ENCODE data around the gene WNT5A.

The WNT5A gene

DNA sequence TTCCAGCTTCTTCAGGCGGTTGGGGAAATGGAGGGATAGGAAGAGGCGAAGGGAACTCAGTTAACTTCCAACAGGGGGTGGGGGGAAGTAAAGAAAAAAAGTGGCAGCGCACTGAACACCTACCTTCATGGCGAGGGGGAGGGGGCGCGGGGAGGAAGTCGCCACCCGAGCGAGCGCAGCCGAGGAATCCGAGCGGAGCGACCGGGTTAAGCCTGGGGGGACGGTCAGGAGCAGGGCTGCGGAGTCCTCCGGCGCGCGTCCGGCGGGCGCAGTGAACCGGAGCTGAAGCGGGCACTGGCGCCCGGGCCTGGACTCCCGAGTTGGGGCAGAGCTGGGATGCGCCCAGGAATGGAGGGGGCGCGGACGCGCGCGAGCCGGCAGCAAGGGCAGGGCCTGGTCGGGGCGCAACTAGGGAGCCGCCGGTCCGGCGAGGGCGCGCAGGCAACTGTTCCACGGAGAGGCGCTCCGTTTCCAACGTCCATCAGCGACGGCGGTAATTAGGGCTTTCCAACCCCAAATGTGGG lies at the start of gene WNT5A:
Gene WNT5A (minus strand): TSS at position 450 of the 524 bp plus-strand sequence. CDS start 321 bp downstream, at position 129.
- H3K27ac ChIP-seq (ENCODE audit: low read depth in 2 of 2, low read length in 2 of 2): peak within 1 kb of the TSS; percentile 58 to 59
- peaks cover 33 to 43% of the 10 kb centered on the region in 2 donors for H3K4me1 ChIP-seq (ENCODE audit: control insufficient read depth in 2 of 2, insufficient read depth in 2 of 2, low read length in 2 of 2)
- H3K9me3 ChIP-seq (ENCODE audit: control insufficient read depth in 2 of 2, low read length in 2 of 2): no peaks in the 10 kb centered on the region
- peaks cover 30 to 44% of the 10 kb centered on the region in 2 donors for H3K27me3 ChIP-seq (ENCODE audit: control insufficient read depth in 2 of 2, insufficient read depth in 2 of 2, low read length in 2 of 2)
- H3K9ac ChIP-seq (ENCODE audit: low read depth in 1 of 2, low read length in 2 of 2): peak within 1 kb of the TSS; percentile 47 to 56
- peak within 1 kb of the TSS; percentile 72 to 78 for H3K4me3 ChIP-seq (ENCODE audit: low read length in 2 of 2)
- no peaks in the 10 kb centered on the region for H3K36me3 ChIP-seq (ENCODE audit: control insufficient read depth in 2 of 2, insufficient read depth in 2 of 2, low read length in 2 of 2)

DNA sequence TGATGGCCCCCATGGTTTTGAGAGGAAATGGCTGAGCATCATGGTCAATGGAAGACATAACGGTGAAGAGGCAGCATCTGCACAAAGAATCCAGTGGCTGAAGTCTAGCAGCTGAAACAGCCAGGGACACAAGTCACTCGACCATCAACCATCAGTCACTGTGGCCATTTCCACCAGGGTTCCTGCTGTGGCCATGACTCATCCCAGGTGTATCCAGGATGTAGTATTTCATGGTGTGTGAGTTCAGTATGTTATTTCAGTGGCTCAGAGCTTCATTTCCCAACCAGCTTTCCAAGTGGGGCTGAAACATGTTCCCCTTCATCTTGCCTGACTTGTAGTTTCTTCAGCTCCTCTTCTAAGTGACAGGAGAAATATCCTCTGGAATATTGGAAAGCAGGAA lies 47.8 kb upstream of the WNT5A start:
- no peaks in the 10 kb centered on the region for H3K27me3 ChIP-seq (ENCODE audit: control insufficient read depth in 2 of 2, insufficient read depth in 2 of 2, low read length in 2 of 2)
- H3K36me3 ChIP-seq (ENCODE audit: control insufficient read depth in 2 of 2, insufficient read depth in 2 of 2, low read length in 2 of 2): no peaks in the 10 kb centered on the region
- H3K4me1 ChIP-seq (ENCODE audit: control insufficient read depth in 2 of 2, insufficient read depth in 2 of 2, low read length in 2 of 2): no peaks in the 10 kb centered on the region
- no peaks in the 10 kb centered on the region for H3K9me3 ChIP-seq (ENCODE audit: control insufficient read depth in 2 of 2, low read length in 2 of 2)
- H3K4me3 ChIP-seq (ENCODE audit: low read length in 2 of 2): no peak overlapping the region
- no peak overlapping the region for H3K9ac ChIP-seq (ENCODE audit: low read depth in 1 of 2, low read length in 2 of 2)
- no peak overlapping the region for H3K27ac ChIP-seq (ENCODE audit: low read depth in 2 of 2, low read length in 2 of 2)

DNA sequence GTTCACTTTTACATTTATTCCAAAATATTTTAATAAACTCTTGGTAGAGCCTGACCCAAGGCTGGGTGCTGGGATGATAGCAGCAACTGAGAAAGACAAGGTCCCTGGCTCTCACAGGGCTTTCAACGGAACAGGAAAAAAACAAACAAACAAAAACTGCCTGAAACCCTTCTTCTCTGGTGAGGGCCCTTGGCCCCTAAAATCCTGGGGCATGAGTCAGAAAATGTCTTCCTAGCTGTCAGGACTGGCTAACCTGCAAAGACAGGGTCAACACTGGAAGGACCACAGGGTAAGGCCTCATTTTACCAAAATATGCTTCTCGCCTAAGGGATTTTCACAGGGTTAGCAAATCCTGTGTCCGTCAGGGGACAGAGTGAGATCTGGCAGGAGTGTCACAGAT lies 45.7 kb upstream of the WNT5A start:
- H3K9me3 ChIP-seq (ENCODE audit: control insufficient read depth in 2 of 2, low read length in 2 of 2): no peaks in the 10 kb centered on the region
- no peak overlapping the region for H3K9ac ChIP-seq (ENCODE audit: low read depth in 1 of 2, low read length in 2 of 2)
- no peak overlapping the region for H3K27ac ChIP-seq (ENCODE audit: low read depth in 2 of 2, low read length in 2 of 2)
- H3K27me3 ChIP-seq (ENCODE audit: control insufficient read depth in 2 of 2, insufficient read depth in 2 of 2, low read length in 2 of 2): no peaks in the 10 kb centered on the region
- no peaks in the 10 kb centered on the region for H3K4me1 ChIP-seq (ENCODE audit: control insufficient read depth in 2 of 2, insufficient read depth in 2 of 2, low read length in 2 of 2)
- H3K36me3 ChIP-seq (ENCODE audit: control insufficient read depth in 2 of 2, insufficient read depth in 2 of 2, low read length in 2 of 2): no peaks in the 10 kb centered on the region
- no peak overlapping the region for H3K4me3 ChIP-seq (ENCODE audit: low read length in 2 of 2)

DNA sequence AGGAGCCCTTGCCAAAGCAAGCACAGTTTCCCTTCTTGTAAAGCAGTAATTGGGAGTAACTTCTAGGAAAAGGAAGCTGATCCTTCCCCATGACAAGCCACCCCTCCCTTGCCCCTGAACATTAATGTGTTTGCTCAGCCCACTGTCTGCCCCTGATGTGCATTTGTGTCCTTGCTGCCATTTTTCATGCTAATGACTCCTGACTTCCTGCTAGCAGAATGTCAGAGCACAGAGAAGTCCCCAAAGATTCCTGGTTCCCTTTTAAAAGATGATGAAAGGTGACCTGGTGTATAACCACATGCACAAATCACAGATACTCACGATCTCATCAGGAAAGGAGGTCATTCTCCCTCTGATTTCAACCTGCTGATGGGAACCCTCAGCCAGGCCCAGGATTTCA lies 44.2 kb upstream of the WNT5A start:
- Histone ChIP-seq H3K36me3 (ENCODE audit: control insufficient read depth in 2 of 2, insufficient read depth in 2 of 2, low read length in 2 of 2) (no peaks in the 10 kb centered on the region), H3K27me3 (ENCODE audit: control insufficient read depth in 2 of 2, insufficient read depth in 2 of 2, low read length in 2 of 2) (no peaks in the 10 kb centered on the region), H3K4me3 (ENCODE audit: low read length in 2 of 2) (no peak overlapping the region), H3K9ac (ENCODE audit: low read depth in 1 of 2, low read length in 2 of 2) (no peak overlapping the region), H3K9me3 (ENCODE audit: control insufficient read depth in 2 of 2, low read length in 2 of 2) (no peaks in the 10 kb centered on the region), H3K27ac (ENCODE audit: low read depth in 2 of 2, low read length in 2 of 2) (no peak overlapping the region), H3K4me1 (ENCODE audit: control insufficient read depth in 2 of 2, insufficient read depth in 2 of 2, low read length in 2 of 2) (peaks cover 0 to 13% of the 10 kb centered on the region in 2 donors)

GRCh38 chr3:55527361-55527760 lies 40.3 kb upstream of the WNT5A start:
- Histone ChIP-seq H3K9ac (ENCODE audit: low read depth in 1 of 2, low read length in 2 of 2) (no peak overlapping the region), H3K4me3 (ENCODE audit: low read length in 2 of 2) (no peak overlapping the region), H3K27ac (ENCODE audit: low read depth in 2 of 2, low read length in 2 of 2) (no peak overlapping the region), H3K36me3 (ENCODE audit: control insufficient read depth in 2 of 2, insufficient read depth in 2 of 2, low read length in 2 of 2) (no peaks in the 10 kb centered on the region), H3K9me3 (ENCODE audit: control insufficient read depth in 2 of 2, low read length in 2 of 2) (no peaks in the 10 kb centered on the region), H3K4me1 (ENCODE audit: control insufficient read depth in 2 of 2, insufficient read depth in 2 of 2, low read length in 2 of 2) (peaks cover 0 to 19% of the 10 kb centered on the region in 2 donors), H3K27me3 (ENCODE audit: control insufficient read depth in 2 of 2, insufficient read depth in 2 of 2, low read length in 2 of 2) (no peaks in the 10 kb centered on the region)

DNA sequence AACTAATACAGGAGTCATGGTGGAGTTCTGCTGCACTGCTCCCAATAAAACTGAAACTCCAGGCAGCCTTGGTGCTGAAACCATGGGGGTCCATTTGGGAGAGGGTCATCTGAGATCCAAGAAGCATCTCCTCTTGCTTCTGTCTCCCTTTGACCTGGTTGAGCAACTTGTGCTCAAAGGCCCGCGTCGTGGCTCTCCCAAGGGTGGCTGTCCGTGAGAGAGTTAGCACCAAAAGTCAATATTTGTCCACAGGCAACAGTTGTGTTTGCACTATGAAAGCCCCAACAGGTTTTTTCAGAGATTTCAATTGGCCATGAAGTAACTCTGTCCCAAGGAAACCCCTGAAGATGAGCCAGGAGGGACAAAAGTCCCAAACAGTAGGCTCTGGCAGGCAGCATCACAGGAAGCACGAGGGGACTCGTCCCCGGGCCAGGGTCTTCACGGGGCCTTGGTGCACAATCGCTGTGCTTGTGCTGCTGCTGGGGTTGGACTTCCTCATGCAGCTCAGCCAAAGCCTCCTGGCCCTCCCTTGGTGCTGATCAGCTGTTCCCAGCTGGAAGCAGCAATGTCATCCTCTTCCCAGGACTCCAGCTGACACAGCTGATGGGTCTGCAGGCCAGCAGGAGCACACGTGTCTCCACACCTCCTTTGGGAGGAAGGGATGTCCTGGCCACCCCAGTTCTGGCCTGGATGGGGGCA lies 39.4 kb upstream of the WNT5A start:
- H3K27me3 ChIP-seq (ENCODE audit: control insufficient read depth in 2 of 2, insufficient read depth in 2 of 2, low read length in 2 of 2): no peaks in the 10 kb centered on the region
- no peaks in the 10 kb centered on the region for H3K9me3 ChIP-seq (ENCODE audit: control insufficient read depth in 2 of 2, low read length in 2 of 2)
- H3K4me3 ChIP-seq (ENCODE audit: low read length in 2 of 2): no peak overlapping the region
- peaks cover 0 to 19% of the 10 kb centered on the region in 2 donors for H3K4me1 ChIP-seq (ENCODE audit: control insufficient read depth in 2 of 2, insufficient read depth in 2 of 2, low read length in 2 of 2)
- no peak overlapping the region for H3K27ac ChIP-seq (ENCODE audit: low read depth in 2 of 2, low read length in 2 of 2)
- H3K36me3 ChIP-seq (ENCODE audit: control insufficient read depth in 2 of 2, insufficient read depth in 2 of 2, low read length in 2 of 2): no peaks in the 10 kb centered on the region
- no peak overlapping the region for H3K9ac ChIP-seq (ENCODE audit: low read depth in 1 of 2, low read length in 2 of 2)

DNA sequence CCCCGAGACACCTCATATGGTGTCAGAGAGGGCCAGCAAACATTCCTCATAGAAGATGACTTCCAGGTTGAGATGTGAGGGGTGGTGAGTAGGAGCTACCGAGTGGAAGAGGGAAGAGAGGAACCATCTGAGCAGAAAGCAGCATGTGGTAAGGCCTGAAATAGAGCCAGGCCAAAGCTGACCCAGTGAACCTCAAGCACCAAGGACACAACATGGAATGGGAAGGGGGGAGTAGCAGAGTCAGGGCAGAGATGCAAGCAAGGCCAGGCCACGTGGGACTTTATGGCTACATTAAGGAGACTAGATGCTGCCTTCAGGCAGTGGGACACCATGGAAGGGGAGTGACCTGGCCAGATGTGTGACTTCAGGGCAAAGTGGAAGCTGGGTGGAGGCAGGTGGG lies 38.3 kb upstream of the WNT5A start:
- Histone ChIP-seq H3K27me3 (ENCODE audit: control insufficient read depth in 2 of 2, insufficient read depth in 2 of 2, low read length in 2 of 2) (no peaks in the 10 kb centered on the region), H3K9ac (ENCODE audit: low read depth in 1 of 2, low read length in 2 of 2) (no peak overlapping the region), H3K27ac (ENCODE audit: low read depth in 2 of 2, low read length in 2 of 2) (no peak overlapping the region), H3K9me3 (ENCODE audit: control insufficient read depth in 2 of 2, low read length in 2 of 2) (no peaks in the 10 kb centered on the region), H3K4me3 (ENCODE audit: low read length in 2 of 2) (no peak overlapping the region), H3K36me3 (ENCODE audit: control insufficient read depth in 2 of 2, insufficient read depth in 2 of 2, low read length in 2 of 2) (no peaks in the 10 kb centered on the region), H3K4me1 (ENCODE audit: control insufficient read depth in 2 of 2, insufficient read depth in 2 of 2, low read length in 2 of 2) (peaks cover 0 to 19% of the 10 kb centered on the region in 2 donors)

GRCh38 chr3:55524565-55525244 lies 37.6 kb upstream of the WNT5A start:
- H3K4me1 ChIP-seq (ENCODE audit: control insufficient read depth in 2 of 2, insufficient read depth in 2 of 2, low read length in 2 of 2): peaks cover 0 to 19% of the 10 kb centered on the region in 2 donors

DNA sequence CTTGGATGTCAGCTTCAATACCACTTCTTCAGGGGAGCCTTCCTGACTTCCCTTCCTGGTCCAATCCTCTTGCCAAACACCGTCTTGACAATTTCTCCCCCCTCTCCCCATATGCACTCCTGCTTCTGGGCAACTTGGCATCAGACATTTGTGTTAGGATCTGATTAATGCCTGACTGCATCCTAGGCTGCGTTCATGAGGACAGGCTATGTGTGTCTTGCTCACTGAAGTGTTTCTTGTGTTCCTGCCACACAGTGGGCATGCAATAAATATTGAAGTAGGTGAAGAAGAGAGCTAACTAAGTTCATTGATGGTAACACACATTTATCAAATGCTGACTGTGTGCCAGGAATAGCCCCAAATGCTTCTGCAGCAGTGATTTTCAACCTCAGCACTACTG lies 36.4 kb upstream of the WNT5A start:
- Histone ChIP-seq H3K27ac (ENCODE audit: low read depth in 2 of 2, low read length in 2 of 2) (no peak overlapping the region), H3K9me3 (ENCODE audit: control insufficient read depth in 2 of 2, low read length in 2 of 2) (no peaks in the 10 kb centered on the region), H3K36me3 (ENCODE audit: control insufficient read depth in 2 of 2, insufficient read depth in 2 of 2, low read length in 2 of 2) (no peaks in the 10 kb centered on the region), H3K4me3 (ENCODE audit: low read length in 2 of 2) (no peak overlapping the region), H3K4me1 (ENCODE audit: control insufficient read depth in 2 of 2, insufficient read depth in 2 of 2, low read length in 2 of 2) (peaks cover 0 to 19% of the 10 kb centered on the region in 2 donors), H3K9ac (ENCODE audit: low read depth in 1 of 2, low read length in 2 of 2) (no peak overlapping the region), H3K27me3 (ENCODE audit: control insufficient read depth in 2 of 2, insufficient read depth in 2 of 2, low read length in 2 of 2) (no peaks in the 10 kb centered on the region)

More at GRCh38 chr3:55524565-55525244, 37.6 kb upstream of the WNT5A start:
- H3K36me3 ChIP-seq (ENCODE audit: control insufficient read depth in 2 of 2, insufficient read depth in 2 of 2, low read length in 2 of 2): no peaks in the 10 kb centered on the region
- H3K9me3 ChIP-seq (ENCODE audit: control insufficient read depth in 2 of 2, low read length in 2 of 2): no peaks in the 10 kb centered on the region
- no peak overlapping the region for H3K27ac ChIP-seq (ENCODE audit: low read depth in 2 of 2, low read length in 2 of 2)
- H3K4me3 ChIP-seq (ENCODE audit: low read length in 2 of 2): no peak overlapping the region
- no peak overlapping the region for H3K9ac ChIP-seq (ENCODE audit: low read depth in 1 of 2, low read length in 2 of 2)
- no peaks in the 10 kb centered on the region for H3K27me3 ChIP-seq (ENCODE audit: control insufficient read depth in 2 of 2, insufficient read depth in 2 of 2, low read length in 2 of 2)

DNA sequence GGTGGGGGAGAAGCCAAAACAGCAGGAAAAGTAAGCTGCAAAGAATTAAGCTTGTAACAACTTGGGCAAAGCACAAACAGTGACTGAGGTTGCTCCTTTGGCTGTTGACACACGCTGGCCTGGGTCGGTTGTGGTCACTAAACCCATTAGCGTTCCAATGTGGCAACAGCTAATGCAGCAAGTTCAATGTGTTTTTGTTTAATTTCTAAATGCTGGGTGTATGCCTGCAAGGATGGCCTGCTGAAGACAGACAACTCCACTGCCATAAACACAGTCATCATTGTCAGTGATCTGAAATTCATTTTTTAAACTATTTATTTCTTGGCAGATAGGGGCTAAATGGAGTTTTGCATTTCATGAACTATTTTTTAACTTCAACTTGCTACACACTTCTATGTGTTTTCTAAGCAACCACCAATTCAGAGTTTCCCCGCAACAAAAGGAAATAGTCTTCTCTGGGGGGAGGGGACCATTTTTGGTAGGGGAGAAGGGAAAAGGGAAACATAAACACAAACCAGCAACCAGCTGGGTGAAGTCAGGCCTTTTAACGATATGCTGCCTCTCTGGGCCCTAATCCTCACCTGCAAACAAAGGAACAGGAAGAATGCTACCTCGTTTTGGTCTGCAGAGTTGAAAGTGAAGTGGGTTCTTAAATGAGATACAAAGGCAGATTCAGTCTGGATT lies 34.8 kb upstream of the WNT5A start:
- Histone ChIP-seq H3K36me3 (ENCODE audit: control insufficient read depth in 2 of 2, insufficient read depth in 2 of 2, low read length in 2 of 2) (no peaks in the 10 kb centered on the region), H3K4me1 (ENCODE audit: control insufficient read depth in 2 of 2, insufficient read depth in 2 of 2, low read length in 2 of 2) (peaks cover 0 to 11% of the 10 kb centered on the region in 2 donors), H3K9ac (ENCODE audit: low read depth in 1 of 2, low read length in 2 of 2) (no peak overlapping the region), H3K27me3 (ENCODE audit: control insufficient read depth in 2 of 2, insufficient read depth in 2 of 2, low read length in 2 of 2) (no peaks in the 10 kb centered on the region), H3K27ac (ENCODE audit: low read depth in 2 of 2, low read length in 2 of 2) (no peak overlapping the region), H3K9me3 (ENCODE audit: control insufficient read depth in 2 of 2, low read length in 2 of 2) (no peaks in the 10 kb centered on the region), H3K4me3 (ENCODE audit: low read length in 2 of 2) (no peak overlapping the region)
